Ishikawa (cell line): ENCODE measurements around the gene PRPF6.

Source experiments
- NFIC ChIP-seq: IDR thresholded peaks from 2 replicates; pipeline ENCODE4 v1.6.1; 2012
- YY1 ChIP-seq: IDR thresholded peaks from 2 replicates; pipeline ENCODE4 v1.6.1; 2012; ENCODE audit warnings: low read depth

- TF ChIP-seq NFIC (no peak), YY1 (no peak)
Measured at GRCh38 chr20:64022671-64023360, 41.9 kb downstream of the PRPF6 start.
